ENCODE measurements around the gene NLRX1. TPM values are rescaled to one million over a fixed set of nuclear protein-coding genes. Genes with fewer than 3 reads are reported as not detected.

The NLRX1 gene
- total and polyA plus RNA-seq, 2 donors (not counting 3 experiments of a cell fraction or from before 2014, with no cell fraction given): 15.1 to 15.5 TPM

DNA sequence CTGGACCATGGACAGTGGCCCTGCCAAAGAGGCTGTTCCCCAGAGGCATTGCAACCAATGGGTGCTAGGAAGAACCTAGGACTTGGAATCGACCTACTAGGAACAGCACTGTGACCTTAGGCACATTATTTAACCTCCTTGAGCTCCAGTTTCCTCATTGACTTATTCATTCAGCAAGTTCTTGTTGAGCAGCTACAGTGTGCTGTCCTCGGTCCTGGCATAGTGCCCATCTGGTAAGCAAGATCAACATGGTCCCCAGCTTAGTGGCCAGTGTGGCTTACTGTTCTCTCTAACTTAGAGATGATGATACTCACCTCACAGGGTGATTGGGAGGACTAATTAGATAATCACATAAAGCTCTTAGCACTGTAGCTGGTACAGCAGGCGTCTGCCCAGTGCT is 11.5 kb upstream of the NLRX1 start:
- Histone ChIP-seq H3K27ac (ENCODE audit: insufficient read depth, low read depth, low read length) (no peak overlapping the region), H3K4me3 (replicated peaks in 1 of 3; ENCODE audit: insufficient read depth in 1 of 3, low read depth in 1 of 3, low read length in 3 of 3) (no peak overlapping the region), H3K9me3 (replicated peaks; ENCODE audit: control insufficient read depth, insufficient read depth, low read length) (no peaks in the 10 kb centered on the region), H2AFZ (ENCODE audit: low read depth, low read length) (no peak overlapping the region), H3K27me3 (ENCODE audit: control insufficient read depth in 2 of 2, insufficient read depth in 2 of 2, low read length in 2 of 2) (peaks cover 0 to under 1% of the 10 kb centered on the region in 2 experiments), H4K20me1 (replicated peaks; ENCODE audit: control insufficient read depth, extremely low read depth, insufficient read depth, low read length) (no peaks in the 10 kb centered on the region), H3K79me2 (ENCODE audit: control insufficient read depth, insufficient read depth, low read length) (no peaks in the 10 kb centered on the region), H3K9me1 (replicated peaks; ENCODE audit: control insufficient read depth, extremely low read depth, insufficient read depth, low read length) (no peaks in the 10 kb centered on the region), H3K9ac (replicated peaks; ENCODE audit: extremely low read depth, insufficient read depth, low read length) (no peak overlapping the region), H3K36me3 (ENCODE audit: control insufficient read depth in 2 of 2, extremely low read depth in 1 of 2, insufficient read depth in 2 of 2, low read length in 2 of 2) (no peaks in the 10 kb centered on the region), H3K4me2 (ENCODE audit: insufficient read depth, low read length) (no peak overlapping the region), H3K4me1 (ENCODE audit: control insufficient read depth, extremely low read depth, insufficient read depth, low read length) (no peaks in the 10 kb centered on the region)
- POLR2A ChIA-PET: no interaction called here
- intact Hi-C loops (cut with micrococcal nuclease): loop anchor here (10.0 kb wide), 1 partner anchor 308 kb away; no protein-coding TSS in a partner anchor
- CTCF ChIA-PET: interaction anchor here (1.3 to 1.6 kb wide), 2 partner anchors 8 to 11 kb away, joined by 4 to 7 read pairs; partner anchors contain the start of gene ABCG4
- FAIRE-seq: no peak
- dilution Hi-C loops (cut with MboI; ENCODE audit: extremely low pct_ligation_motif_present, low sequenced_read_pairs): no loop called here
- DNase-seq (ENCODE audit: low read depth, low spot score): no peak
- no peak for TF ChIP-seq JUN (IDR thresholded peaks at IDR 0.05; ENCODE audit: borderline replicate concordance, insufficient read depth, insufficient read length, low read depth)
- no peak for TF ChIP-seq MAX (IDR thresholded peaks at IDR 0.05; ENCODE audit: insufficient read depth, insufficient read length)
- no peak for TF ChIP-seq MYC (IDR thresholded peaks at IDR 0.05; ENCODE audit: low read depth, low read length)
- TF ChIP-seq CTCF (IDR thresholded peaks at IDR 0.05; ENCODE audit: extremely low read depth in 1 of 2, insufficient read depth in 1 of 2, low read depth in 1 of 2, low read length in 2 of 2): no peak
- no peak for TF ChIP-seq FOS (IDR thresholded peaks at IDR 0.05; ENCODE audit: borderline replicate concordance, insufficient read depth, low read length)
- no peak for TF ChIP-seq EZH2 (IDR thresholded peaks at IDR 0.05; ENCODE audit: borderline replicate concordance, low read depth, low read length, severe bottlenecking)
- TF ChIP-seq POLR2A (IDR thresholded peaks at IDR 0.05; ENCODE audit: low read depth, low read length): no peak
- no peak for TF ChIP-seq GATA2 (IDR thresholded peaks at IDR 0.05; ENCODE audit: insufficient read depth, insufficient read length, low read depth, low read length)
- TF ChIP-seq POLR2AphosphoS5 (IDR thresholded peaks at IDR 0.05; ENCODE audit: insufficient read depth, low read depth, low read length): no peak
- BruUV-seq (replicated peaks): no TSS peak
